Measurements from ENCODE around the gene UBR3.

Gene UBR3

DNA sequence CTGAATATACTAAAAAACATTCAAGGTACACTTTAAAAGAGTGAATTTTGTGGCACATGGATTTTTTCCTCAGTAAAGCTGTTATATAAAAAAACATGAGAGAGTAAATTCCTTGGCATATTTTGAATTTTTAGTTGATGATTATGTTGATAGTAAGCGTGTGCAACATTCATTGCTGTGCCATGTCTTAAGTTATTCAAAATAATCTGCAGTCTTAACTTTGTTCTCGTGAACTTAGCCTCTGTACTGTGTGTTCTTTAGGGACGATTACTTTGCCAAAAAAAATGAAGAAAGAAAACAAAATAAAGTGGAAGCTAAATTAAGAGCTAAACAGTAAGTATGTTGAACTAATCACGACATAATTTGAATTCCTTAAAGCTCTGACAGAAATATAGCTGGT is 19.0 kb upstream of the UBR3 start:
- TF ChIP-seq FOXP2 (optimal IDR thresholded peaks at IDR 0.05; ENCODE audit: borderline replicate concordance, extremely low read depth, extremely low read length, insufficient read depth) (no peak), TAF1 (IDR thresholded peaks at IDR 0.05; ENCODE audit: borderline replicate concordance, insufficient read depth, low read length) (no peak), POLR2AphosphoS5 (IDR thresholded peaks at IDR 0.05; ENCODE audit: low read depth, low read length) (no peak), SIN3A (IDR thresholded peaks at IDR 0.05; ENCODE audit: borderline replicate concordance, insufficient read depth, low read length) (no peak)
- TF ChIP-seq, protein P1, sequence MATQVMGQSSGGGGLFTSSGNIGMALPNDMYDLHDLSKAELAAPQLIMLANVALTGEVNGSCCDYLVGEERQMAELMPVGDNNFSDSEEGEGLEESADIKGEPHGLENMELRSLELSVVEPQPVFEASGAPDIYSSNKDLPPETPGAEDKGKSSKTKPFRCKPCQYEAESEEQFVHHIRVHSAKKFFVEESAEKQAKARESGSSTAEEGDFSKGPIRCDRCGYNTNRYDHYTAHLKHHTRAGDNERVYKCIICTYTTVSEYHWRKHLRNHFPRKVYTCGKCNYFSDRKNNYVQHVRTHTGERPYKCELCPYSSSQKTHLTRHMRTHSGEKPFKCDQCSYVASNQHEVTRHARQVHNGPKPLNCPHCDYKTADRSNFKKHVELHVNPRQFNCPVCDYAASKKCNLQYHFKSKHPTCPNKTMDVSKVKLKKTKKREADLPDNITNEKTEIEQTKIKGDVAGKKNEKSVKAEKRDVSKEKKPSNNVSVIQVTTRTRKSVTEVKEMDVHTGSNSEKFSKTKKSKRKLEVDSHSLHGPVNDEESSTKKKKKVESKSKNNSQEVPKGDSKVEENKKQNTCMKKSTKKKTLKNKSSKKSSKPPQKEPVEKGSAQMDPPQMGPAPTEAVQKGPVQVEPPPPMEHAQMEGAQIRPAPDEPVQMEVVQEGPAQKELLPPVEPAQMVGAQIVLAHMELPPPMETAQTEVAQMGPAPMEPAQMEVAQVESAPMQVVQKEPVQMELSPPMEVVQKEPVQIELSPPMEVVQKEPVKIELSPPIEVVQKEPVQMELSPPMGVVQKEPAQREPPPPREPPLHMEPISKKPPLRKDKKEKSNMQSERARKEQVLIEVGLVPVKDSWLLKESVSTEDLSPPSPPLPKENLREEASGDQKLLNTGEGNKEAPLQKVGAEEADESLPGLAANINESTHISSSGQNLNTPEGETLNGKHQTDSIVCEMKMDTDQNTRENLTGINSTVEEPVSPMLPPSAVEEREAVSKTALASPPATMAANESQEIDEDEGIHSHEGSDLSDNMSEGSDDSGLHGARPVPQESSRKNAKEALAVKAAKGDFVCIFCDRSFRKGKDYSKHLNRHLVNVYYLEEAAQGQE (IDR thresholded peaks at IDR 0.05; ENCODE audit: insufficient read depth in 1 of 2, low read depth in 2 of 2, low read length in 2 of 2) = no peak

- TF ChIP-seq, protein P1 (IDR thresholded peaks at IDR 0.05; ENCODE audit: insufficient read depth in 1 of 2, low read depth in 2 of 2, low read length in 2 of 2) = no peak
- no peak for TF ChIP-seq FOXP2 (optimal IDR thresholded peaks at IDR 0.05; ENCODE audit: borderline replicate concordance, extremely low read depth, extremely low read length, insufficient read depth)
- TF ChIP-seq SIN3A (IDR thresholded peaks at IDR 0.05; ENCODE audit: borderline replicate concordance, insufficient read depth, low read length) = no peak
- TF ChIP-seq POLR2AphosphoS5 (IDR thresholded peaks at IDR 0.05; ENCODE audit: low read depth, low read length) = no peak
- no peak for TF ChIP-seq TAF1 (IDR thresholded peaks at IDR 0.05; ENCODE audit: borderline replicate concordance, insufficient read depth, low read length)
Measured at GRCh38 chr2:169815849-169816248, 11.4 kb upstream of the UBR3 start.

DNA sequence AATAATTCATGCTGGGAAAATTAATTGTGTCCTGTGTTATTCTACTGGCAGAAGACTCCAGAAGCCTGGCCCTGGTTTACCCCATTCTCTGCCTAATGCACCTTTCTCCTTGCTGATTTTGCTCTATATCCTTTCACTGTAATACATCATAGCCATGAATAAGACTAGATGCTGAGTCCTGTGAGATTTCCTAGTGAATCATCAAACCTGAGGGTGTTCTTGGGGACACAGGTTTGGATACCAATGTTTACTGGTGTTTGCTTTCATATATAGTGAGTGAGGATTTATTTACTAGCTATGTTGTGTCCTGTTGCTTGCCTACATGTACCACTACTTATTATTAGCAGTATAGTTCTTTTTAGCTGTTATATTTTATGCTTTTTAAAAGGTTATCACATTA is 9.0 kb upstream of the UBR3 start:
- TF ChIP-seq SIN3A (IDR thresholded peaks at IDR 0.05; ENCODE audit: borderline replicate concordance, insufficient read depth, low read length) (no peak), TAF1 (IDR thresholded peaks at IDR 0.05; ENCODE audit: borderline replicate concordance, insufficient read depth, low read length) (no peak), FOXP2 (optimal IDR thresholded peaks at IDR 0.05; ENCODE audit: borderline replicate concordance, extremely low read depth, extremely low read length, insufficient read depth) (no peak), POLR2AphosphoS5 (IDR thresholded peaks at IDR 0.05; ENCODE audit: low read depth, low read length) (no peak)
- TF ChIP-seq, protein P1 (IDR thresholded peaks at IDR 0.05; ENCODE audit: insufficient read depth in 1 of 2, low read depth in 2 of 2, low read length in 2 of 2) = no peak

DNA sequence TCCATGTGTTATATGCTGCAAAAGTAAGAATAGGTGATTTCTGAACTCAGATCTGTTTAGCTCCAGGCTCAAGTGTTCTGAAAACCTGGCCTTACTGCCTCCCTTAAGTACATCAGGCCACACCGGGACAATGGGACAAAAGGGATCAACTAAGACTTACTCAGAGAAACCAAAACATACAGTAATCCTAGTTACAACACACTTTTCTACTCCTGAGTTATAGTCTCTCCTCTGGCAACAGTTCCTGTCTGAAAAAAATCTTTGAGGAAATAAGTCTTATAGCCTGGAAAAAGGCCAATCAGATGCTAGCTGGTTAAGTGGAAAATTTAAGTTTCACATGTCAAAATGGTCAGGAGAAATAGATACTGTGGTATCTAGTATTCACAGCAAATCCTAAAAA is 8.1 kb upstream of the UBR3 start:
- TF ChIP-seq, protein P1 (IDR thresholded peaks at IDR 0.05; ENCODE audit: insufficient read depth in 1 of 2, low read depth in 2 of 2, low read length in 2 of 2) = no peak
- TF ChIP-seq FOXP2 (optimal IDR thresholded peaks at IDR 0.05; ENCODE audit: borderline replicate concordance, extremely low read depth, extremely low read length, insufficient read depth) = no peak
- TF ChIP-seq TAF1 (IDR thresholded peaks at IDR 0.05; ENCODE audit: borderline replicate concordance, insufficient read depth, low read length) = no peak
- TF ChIP-seq SIN3A (IDR thresholded peaks at IDR 0.05; ENCODE audit: borderline replicate concordance, insufficient read depth, low read length) = no peak
- no peak for TF ChIP-seq POLR2AphosphoS5 (IDR thresholded peaks at IDR 0.05; ENCODE audit: low read depth, low read length)

GRCh38 chr2:169822036-169822435 is 5.2 kb upstream of the UBR3 start:
- TF ChIP-seq SIN3A (IDR thresholded peaks at IDR 0.05; ENCODE audit: borderline replicate concordance, insufficient read depth, low read length) (no peak), FOXP2 (optimal IDR thresholded peaks at IDR 0.05; ENCODE audit: borderline replicate concordance, extremely low read depth, extremely low read length, insufficient read depth) (no peak), POLR2AphosphoS5 (IDR thresholded peaks at IDR 0.05; ENCODE audit: low read depth, low read length) (no peak), TAF1 (IDR thresholded peaks at IDR 0.05; ENCODE audit: borderline replicate concordance, insufficient read depth, low read length) (no peak)
- TF ChIP-seq, protein P1 (IDR thresholded peaks at IDR 0.05; ENCODE audit: insufficient read depth in 1 of 2, low read depth in 2 of 2, low read length in 2 of 2) = no peak

Measured in PFSK-1 (cell line).